ENCODE results near the gene CLDN3.
"Not testable (repeated sequence)": the region's sequence is repeated elsewhere in the genome, so short reads cannot be mapped to it uniquely, and the experiment has no call there.

Gene CLDN3, protein sequence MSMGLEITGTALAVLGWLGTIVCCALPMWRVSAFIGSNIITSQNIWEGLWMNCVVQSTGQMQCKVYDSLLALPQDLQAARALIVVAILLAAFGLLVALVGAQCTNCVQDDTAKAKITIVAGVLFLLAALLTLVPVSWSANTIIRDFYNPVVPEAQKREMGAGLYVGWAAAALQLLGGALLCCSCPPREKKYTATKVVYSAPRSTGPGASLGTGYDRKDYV

DNA sequence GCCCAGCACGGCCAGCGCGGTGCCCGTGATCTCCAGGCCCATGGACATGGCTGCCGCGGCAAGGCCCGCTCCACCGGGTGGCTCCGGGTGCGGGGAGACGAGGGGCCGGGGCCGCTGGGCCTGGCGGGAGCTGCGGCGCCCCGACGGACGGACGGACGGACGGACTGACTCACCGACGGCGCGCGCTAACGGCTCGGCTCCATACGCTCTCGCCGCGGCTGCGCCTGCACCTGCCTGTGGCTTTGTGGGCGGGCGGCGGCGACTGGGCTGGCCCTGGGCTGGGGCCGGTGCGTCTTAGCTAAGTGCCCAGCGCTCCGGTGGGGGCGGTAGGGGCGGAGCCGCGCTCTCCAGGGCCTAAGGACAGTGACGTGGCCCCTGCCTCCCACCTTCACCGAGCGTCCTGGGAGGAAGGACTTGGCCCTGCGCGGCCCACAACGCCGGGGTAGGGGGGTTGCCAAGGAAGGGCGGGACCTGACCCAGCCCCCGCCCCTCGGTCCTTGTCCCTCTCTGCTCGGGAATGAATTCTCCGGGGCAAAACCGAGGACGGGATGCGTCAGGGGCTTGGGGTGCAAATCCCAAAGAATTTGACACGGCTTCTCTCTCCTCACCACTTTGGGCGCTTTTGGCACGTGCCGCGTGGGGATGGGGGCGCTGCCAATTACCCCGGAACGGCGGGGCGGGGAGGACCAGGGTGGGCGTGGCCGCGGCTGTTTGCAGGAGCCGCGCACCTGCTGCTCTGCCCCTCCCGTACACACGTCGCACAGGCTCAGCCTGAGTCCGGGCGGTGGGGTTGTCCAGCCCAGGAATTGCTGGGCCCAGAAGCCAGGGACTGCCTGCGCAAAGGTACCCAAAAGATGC lies at the start of gene CLDN3:
Gene CLDN3, minus strand, starts transcription at position 269 of the 858 bp plus-strand sequence. Its CDS starts 221 bp downstream, at position 48.
- peak within 1 kb of the TSS; percentile 77 for H3K9ac ChIP-seq (ENCODE audit: low read length)
- peaks cover 3% of the 10 kb centered on the region for H3K36me3 ChIP-seq (ENCODE audit: control insufficient read depth, insufficient read depth, low read length)
- H3K4me3 ChIP-seq (ENCODE audit: low read length) = peak within 1 kb of the TSS; percentile 70
- H3K27me3 ChIP-seq (ENCODE audit: control insufficient read depth, insufficient read depth, low read length) = peaks cover 11% of the 10 kb centered on the region
- peak within 1 kb of the TSS; percentile 51 for H3K27ac ChIP-seq (ENCODE audit: low read depth, low read length)
- no peaks in the 10 kb centered on the region for H3K4me1 ChIP-seq (ENCODE audit: control insufficient read depth, insufficient read depth, low read length)

DNA sequence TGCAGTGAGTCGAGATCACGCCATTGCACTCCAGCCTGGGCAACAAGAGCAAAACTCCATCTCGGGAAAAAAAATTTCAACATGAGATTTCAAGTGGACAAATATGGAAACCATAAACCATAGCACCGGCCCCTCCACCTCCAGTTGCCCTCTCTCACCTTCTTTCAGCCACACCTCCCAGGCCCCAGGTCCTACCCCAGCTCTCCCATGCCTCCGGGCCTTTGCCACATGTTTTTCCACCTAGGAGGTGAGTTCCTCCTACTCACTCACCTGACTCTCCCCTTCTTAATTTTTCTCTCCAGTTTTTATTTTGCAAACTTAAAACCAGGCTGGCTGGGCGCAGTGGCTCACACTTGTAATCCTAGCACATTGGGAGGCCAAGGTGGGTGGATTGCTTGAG lies 47.1 kb upstream of the CLDN3 start:
- Histone ChIP-seq H3K36me3 (ENCODE audit: control insufficient read depth, insufficient read depth, low read length) (no peaks in the 10 kb centered on the region), H3K4me1 (ENCODE audit: control insufficient read depth, insufficient read depth, low read length) (no peaks in the 10 kb centered on the region), H3K9ac (ENCODE audit: low read length) (no peak overlapping the region), H3K4me3 (ENCODE audit: low read length) (no peak overlapping the region), H3K27ac (ENCODE audit: low read depth, low read length) (no peak overlapping the region), H3K27me3 (ENCODE audit: control insufficient read depth, insufficient read depth, low read length) (no peaks in the 10 kb centered on the region)

DNA sequence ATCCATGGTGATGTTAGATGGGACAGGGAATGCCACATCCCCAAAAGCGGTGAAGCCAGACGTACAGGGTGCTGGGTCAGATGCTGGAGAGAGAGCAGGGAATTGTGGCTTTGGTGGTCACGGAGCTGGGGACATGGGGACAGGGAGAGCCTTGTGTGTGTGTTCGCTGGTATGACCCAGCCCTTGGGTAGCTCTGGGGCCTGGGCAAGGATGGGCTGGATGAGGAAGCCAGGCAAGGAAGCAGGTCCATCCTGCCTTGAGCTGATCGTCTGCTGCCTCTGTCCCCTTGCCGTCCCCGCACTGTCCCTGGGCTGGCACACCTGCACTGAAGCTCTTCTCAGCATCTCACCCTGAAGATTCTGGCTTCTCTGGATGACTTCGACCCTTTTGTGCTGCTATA lies 45.4 kb upstream of the CLDN3 start:
- H3K4me3 ChIP-seq (ENCODE audit: low read length) = no peak overlapping the region
- no peaks in the 10 kb centered on the region for H3K36me3 ChIP-seq (ENCODE audit: control insufficient read depth, insufficient read depth, low read length)
- no peak overlapping the region for H3K9ac ChIP-seq (ENCODE audit: low read length)
- no peak overlapping the region for H3K27ac ChIP-seq (ENCODE audit: low read depth, low read length)
- no peaks in the 10 kb centered on the region for H3K4me1 ChIP-seq (ENCODE audit: control insufficient read depth, insufficient read depth, low read length)
- H3K27me3 ChIP-seq (ENCODE audit: control insufficient read depth, insufficient read depth, low read length) = no peaks in the 10 kb centered on the region

DNA sequence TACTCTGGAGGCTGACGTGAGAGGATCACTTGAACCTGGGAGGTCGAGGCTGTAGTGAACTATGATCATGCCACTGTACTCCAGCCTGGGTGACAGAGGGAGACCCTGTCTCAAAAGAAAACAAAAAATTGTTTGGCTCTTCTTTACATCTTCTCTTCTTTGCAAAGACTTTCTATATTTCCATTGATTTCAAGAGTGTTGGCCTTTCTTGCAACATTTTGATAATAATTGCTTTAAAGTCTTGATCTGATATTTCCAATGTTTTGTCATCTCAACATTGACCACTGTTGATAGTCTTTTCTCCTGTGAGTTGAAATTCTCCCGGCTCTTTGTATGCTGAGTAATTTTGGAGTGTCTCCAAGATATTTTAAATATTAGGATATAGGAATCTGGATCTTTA lies 42.9 kb upstream of the CLDN3 start:
- Histone ChIP-seq H3K27ac (ENCODE audit: low read depth, low read length) (no peak overlapping the region), H3K4me1 (ENCODE audit: control insufficient read depth, insufficient read depth, low read length) (no peaks in the 10 kb centered on the region), H3K27me3 (ENCODE audit: control insufficient read depth, insufficient read depth, low read length) (no peaks in the 10 kb centered on the region), H3K4me3 (ENCODE audit: low read length) (no peak overlapping the region), H3K36me3 (ENCODE audit: control insufficient read depth, insufficient read depth, low read length) (no peaks in the 10 kb centered on the region), H3K9ac (ENCODE audit: low read length) (no peak overlapping the region)

DNA sequence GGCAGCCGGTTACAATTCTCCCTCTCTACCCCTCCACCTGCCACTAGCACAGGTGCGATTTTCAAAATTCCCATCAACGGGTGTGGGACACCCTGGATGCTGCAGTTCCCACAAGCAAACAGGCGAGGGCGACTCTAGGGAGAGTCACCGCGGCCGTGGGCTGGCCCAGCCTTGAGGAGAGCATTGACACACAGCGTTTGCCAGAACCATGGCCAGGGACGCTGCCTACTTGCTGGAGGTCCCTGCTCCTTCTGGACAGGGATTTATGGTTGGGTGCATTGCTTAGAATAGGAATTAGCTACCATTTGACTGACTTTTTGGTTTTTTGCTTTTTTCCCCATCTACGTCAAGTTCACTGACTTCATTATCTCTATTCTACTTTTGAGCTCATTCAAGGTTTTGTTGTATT lies 41.7 kb upstream of the CLDN3 start:
- no peak overlapping the region for H3K4me3 ChIP-seq (ENCODE audit: low read length)
- no peaks in the 10 kb centered on the region for H3K27me3 ChIP-seq (ENCODE audit: control insufficient read depth, insufficient read depth, low read length)
- no peak overlapping the region for H3K9ac ChIP-seq (ENCODE audit: low read length)
- H3K27ac ChIP-seq (ENCODE audit: low read depth, low read length) = no peak overlapping the region
- no peaks in the 10 kb centered on the region for H3K4me1 ChIP-seq (ENCODE audit: control insufficient read depth, insufficient read depth, low read length)
- no peaks in the 10 kb centered on the region for H3K36me3 ChIP-seq (ENCODE audit: control insufficient read depth, insufficient read depth, low read length)

DNA sequence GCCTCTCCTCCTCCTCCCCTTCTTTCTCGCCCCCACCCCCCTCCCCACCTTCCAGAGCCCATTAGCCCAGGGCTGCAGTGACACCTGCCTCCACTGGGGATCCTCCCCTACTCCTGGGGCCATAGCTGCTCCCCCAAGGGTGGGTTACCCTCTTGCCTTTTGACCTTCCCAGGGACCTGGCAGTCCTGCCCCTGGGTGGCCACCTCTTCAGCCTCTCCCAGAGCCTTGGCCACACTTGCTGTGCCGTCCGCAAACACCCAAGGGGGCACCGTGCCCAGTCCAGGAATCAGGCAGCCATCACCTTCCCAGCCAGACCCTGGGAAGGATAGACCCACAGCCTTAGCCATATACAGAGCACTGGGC lies 40.9 kb upstream of the CLDN3 start:
- Histone ChIP-seq H3K27ac (ENCODE audit: low read depth, low read length) (no peak overlapping the region), H3K9ac (ENCODE audit: low read length) (no peak overlapping the region), H3K36me3 (ENCODE audit: control insufficient read depth, insufficient read depth, low read length) (no peaks in the 10 kb centered on the region), H3K27me3 (ENCODE audit: control insufficient read depth, insufficient read depth, low read length) (no peaks in the 10 kb centered on the region), H3K4me1 (ENCODE audit: control insufficient read depth, insufficient read depth, low read length) (no peaks in the 10 kb centered on the region), H3K4me3 (ENCODE audit: low read length) (no peak overlapping the region)

DNA sequence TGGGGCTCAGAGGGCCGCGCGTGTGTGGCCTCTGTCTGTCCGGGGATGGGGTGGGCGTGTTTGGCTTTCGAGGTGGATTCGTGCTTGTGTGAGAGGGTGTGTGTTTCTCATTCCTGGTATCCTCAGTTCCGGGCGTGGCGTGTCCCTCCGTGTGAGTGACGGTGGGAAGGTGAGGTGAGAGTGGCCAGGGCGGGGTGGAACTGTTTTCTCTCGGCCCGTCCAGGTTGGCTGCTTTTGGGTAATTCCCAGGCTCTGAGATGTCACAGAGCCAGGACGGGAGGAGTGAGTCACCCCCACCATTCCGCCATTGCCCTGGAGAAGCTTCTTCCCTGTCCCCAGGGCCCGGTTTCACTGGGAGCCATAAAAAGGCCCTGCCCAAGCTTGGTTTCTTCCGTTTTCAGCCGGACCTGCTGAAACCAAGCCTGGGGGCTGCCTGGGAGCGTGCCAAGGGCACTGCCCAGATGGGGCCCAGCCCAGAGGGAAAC lies 39.4 kb upstream of the CLDN3 start:
- H3K4me1 ChIP-seq (ENCODE audit: control insufficient read depth, insufficient read depth, low read length) = no peaks in the 10 kb centered on the region
- no peaks in the 10 kb centered on the region for H3K27me3 ChIP-seq (ENCODE audit: control insufficient read depth, insufficient read depth, low read length)
- H3K36me3 ChIP-seq (ENCODE audit: control insufficient read depth, insufficient read depth, low read length) = no peaks in the 10 kb centered on the region
- no peak overlapping the region for H3K27ac ChIP-seq (ENCODE audit: low read depth, low read length)
- no peak overlapping the region for H3K9ac ChIP-seq (ENCODE audit: low read length)
- H3K4me3 ChIP-seq (ENCODE audit: low read length) = no peak overlapping the region

DNA sequence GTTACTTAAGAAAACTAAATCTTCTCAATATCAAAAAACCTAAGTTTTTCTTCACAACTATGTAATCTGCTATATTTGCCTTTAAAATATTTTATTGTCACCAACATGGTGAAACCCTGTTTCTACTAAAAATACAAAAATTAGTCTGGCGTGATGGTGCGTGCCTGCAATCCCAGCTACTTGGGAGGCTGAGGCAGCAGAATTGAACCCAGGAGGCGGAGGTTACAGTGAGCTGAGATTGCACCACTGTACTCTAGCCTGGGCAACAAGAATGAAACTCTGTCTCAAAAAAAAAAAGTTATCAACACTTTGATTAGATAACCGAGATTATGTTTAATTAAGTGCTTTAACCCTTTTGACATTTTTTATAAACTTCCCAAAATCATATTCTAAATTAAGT lies 32.4 kb upstream of the CLDN3 start:
- H3K36me3 ChIP-seq (ENCODE audit: control insufficient read depth, insufficient read depth, low read length) = no peaks in the 10 kb centered on the region
- no peak overlapping the region for H3K9ac ChIP-seq (ENCODE audit: low read length)
- no peak overlapping the region for H3K4me3 ChIP-seq (ENCODE audit: low read length)
- H3K27ac ChIP-seq (ENCODE audit: low read depth, low read length) = no peak overlapping the region
- H3K4me1 ChIP-seq (ENCODE audit: control insufficient read depth, insufficient read depth, low read length) = no peaks in the 10 kb centered on the region
- H3K27me3 ChIP-seq (ENCODE audit: control insufficient read depth, insufficient read depth, low read length) = no peaks in the 10 kb centered on the region

DNA sequence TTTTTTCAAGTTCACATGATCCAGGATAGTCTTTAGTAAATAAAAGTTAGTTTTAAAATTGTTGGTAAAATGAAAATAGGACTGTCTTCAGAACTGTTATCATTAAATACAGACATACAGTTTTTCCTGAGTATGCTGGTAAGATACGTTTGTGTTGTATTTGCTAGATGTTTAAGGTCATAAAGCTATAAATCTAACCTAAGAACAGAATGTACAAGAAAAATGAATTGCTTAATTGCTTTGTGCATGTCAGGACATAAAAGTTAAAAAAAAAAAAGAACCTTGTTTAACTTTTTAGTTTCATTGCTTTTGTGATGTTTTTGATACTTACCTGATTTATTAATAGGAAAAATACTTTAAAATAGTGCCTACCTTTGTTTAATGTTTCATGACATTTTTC lies 31.5 kb upstream of the CLDN3 start:
- no peak overlapping the region for H3K9ac ChIP-seq (ENCODE audit: low read length)
- H3K4me1 ChIP-seq (ENCODE audit: control insufficient read depth, insufficient read depth, low read length) = no peaks in the 10 kb centered on the region
- no peak overlapping the region for H3K27ac ChIP-seq (ENCODE audit: low read depth, low read length)
- no peaks in the 10 kb centered on the region for H3K27me3 ChIP-seq (ENCODE audit: control insufficient read depth, insufficient read depth, low read length)
- H3K36me3 ChIP-seq (ENCODE audit: control insufficient read depth, insufficient read depth, low read length) = no peaks in the 10 kb centered on the region
- no peak overlapping the region for H3K4me3 ChIP-seq (ENCODE audit: low read length)

DNA sequence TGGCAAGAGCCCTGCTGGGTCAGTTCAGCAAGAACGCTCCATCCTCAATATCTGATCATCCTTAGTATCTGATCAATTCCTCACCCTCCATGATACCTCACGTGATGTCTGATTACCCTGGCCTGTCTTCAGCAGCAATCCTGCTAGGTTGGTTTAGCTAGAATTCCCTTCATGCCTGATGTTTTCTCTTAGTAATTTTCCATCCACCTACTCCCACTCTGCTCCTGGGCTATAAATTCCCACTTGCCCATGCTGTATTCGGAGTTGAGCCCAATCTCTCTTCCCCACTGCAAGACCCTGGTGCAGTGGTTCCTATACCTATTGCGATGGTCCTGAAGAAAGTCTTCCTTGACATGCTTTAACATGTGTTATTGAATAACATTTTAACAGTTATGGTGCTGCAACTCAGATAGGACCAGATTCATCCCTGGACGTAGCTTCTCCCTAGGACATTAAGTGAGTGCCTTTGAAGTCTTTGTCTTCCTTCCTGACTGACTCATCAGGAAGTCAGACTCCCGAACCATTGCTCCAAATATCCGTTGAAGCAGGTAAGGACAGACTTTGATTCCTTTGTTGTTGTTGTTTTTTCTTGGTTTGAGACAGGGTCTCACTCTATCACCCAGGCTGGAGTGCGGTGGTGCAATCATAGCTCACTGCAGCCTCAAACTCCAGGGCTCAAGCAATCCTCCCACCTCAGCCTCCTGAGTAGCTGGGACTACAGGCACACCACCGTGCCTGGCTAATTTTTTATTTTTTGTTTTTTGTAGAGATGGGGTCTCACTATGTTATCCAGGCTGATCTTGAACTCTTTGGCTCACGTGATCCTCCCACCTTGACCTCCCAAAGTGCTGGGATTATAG lies 29.4 kb upstream of the CLDN3 start:
- Histone ChIP-seq H3K4me3 (ENCODE audit: low read length) (no peak overlapping the region), H3K9ac (ENCODE audit: low read length) (no peak overlapping the region), H3K27me3 (ENCODE audit: control insufficient read depth, insufficient read depth, low read length) (no peaks in the 10 kb centered on the region), H3K4me1 (ENCODE audit: control insufficient read depth, insufficient read depth, low read length) (no peaks in the 10 kb centered on the region), H3K27ac (ENCODE audit: low read depth, low read length) (no peak overlapping the region), H3K36me3 (ENCODE audit: control insufficient read depth, insufficient read depth, low read length) (no peaks in the 10 kb centered on the region)

DNA sequence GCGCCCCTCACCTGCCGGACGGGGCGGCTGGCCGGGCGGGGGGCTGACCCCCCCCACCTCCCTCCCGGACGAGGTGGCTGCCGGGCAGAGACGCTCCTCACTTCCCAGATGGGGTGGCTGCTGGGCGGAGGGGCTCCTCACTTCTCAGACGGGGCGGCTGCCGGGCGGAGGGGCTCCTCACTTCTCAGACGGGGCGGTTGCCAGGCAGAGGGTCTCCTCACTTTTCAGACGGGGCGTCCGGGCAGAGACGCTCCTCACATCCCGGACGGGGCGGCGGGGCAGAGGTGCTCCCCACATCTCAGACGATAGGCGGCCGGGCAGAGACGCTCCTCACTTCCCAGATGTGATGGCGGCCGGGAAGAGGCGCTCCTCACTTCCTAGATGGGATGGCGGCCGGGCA lies 27.1 kb upstream of the CLDN3 start:
- not testable (repeated sequence) for H3K36me3 ChIP-seq (ENCODE audit: control insufficient read depth, insufficient read depth, low read length); H3K4me3 ChIP-seq (ENCODE audit: low read length); H3K9ac ChIP-seq (ENCODE audit: low read length); H3K4me1 ChIP-seq (ENCODE audit: control insufficient read depth, insufficient read depth, low read length); H3K27ac ChIP-seq (ENCODE audit: low read depth, low read length); H3K27me3 ChIP-seq (ENCODE audit: control insufficient read depth, insufficient read depth, low read length)

DNA sequence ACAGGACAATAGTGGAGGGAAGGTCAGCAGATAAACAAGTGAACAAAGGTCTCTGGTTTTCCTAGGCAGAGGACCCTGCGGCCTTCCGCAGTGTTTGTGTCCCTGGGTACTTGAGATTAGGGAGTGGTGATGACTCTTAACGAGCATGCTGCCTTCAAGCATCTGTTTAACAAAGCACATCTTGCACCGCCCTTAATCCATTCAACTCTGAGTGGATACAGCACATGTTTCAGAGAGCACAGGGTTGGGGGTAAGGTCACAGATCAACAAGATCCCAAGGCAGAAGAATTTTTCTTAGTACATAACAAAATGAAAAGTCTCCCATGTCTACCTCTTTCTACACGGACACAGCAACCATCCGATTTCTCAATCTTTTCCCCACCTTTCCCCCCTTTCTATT lies 26.6 kb upstream of the CLDN3 start:
- not testable (repeated sequence) for H3K4me1 ChIP-seq (ENCODE audit: control insufficient read depth, insufficient read depth, low read length); H3K9ac ChIP-seq (ENCODE audit: low read length); H3K27ac ChIP-seq (ENCODE audit: low read depth, low read length); H3K27me3 ChIP-seq (ENCODE audit: control insufficient read depth, insufficient read depth, low read length); H3K36me3 ChIP-seq (ENCODE audit: control insufficient read depth, insufficient read depth, low read length); H3K4me3 ChIP-seq (ENCODE audit: low read length)
